Fibroblast of lung (primary cell): ENCODE data around the gene AMBN.

Experiments
- EZH2 ChIP-seq: IDR thresholded peaks from 2 replicates; pipeline ENCODE4 v1.5.1; 2012; ENCODE audit warnings: low read length, control low read depth, mild to moderate bottlenecking; ENCODE audit errors: missing control alignments
- TF ChIP-seq, protein P1 (sequence below), 2 donors: IDR thresholded peaks in 1 of 2; conservative IDR thresholded peaks in 1 of 2; 1 replicate in 1 of 2; 2 replicates in 1 of 2; pipeline ENCODE4 v1.5.1; 2011 to 2012; ENCODE audit warnings: low read length in 2 of 2, control low read depth in 1 of 2, inconsistent platforms in 1 of 2, low read depth in 1 of 2, mild to moderate bottlenecking in 1 of 2

DNA sequence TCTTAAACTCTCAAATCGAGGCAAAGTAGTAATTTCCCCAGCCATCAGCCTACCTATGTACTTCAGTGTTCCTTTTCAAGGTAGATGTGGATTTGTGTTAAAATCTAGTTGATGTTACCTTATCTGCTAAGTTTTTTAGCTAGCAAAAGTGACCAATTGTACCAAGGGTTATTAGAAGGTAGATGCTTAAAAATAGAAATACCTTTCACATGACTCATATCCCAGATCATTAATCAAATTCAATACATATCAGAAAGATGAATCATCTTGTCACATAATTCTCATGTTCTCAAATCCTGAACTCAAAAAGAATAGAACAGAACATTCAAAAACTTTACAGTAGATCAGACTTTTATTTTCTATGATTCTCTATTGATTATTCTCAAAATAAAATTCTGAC is 40.0 kb downstream of the AMBN start:
- TF ChIP-seq, protein P1, sequence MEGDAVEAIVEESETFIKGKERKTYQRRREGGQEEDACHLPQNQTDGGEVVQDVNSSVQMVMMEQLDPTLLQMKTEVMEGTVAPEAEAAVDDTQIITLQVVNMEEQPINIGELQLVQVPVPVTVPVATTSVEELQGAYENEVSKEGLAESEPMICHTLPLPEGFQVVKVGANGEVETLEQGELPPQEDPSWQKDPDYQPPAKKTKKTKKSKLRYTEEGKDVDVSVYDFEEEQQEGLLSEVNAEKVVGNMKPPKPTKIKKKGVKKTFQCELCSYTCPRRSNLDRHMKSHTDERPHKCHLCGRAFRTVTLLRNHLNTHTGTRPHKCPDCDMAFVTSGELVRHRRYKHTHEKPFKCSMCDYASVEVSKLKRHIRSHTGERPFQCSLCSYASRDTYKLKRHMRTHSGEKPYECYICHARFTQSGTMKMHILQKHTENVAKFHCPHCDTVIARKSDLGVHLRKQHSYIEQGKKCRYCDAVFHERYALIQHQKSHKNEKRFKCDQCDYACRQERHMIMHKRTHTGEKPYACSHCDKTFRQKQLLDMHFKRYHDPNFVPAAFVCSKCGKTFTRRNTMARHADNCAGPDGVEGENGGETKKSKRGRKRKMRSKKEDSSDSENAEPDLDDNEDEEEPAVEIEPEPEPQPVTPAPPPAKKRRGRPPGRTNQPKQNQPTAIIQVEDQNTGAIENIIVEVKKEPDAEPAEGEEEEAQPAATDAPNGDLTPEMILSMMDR (conservative IDR thresholded peaks at IDR 0.05 in 1 of 2, IDR thresholded peaks at IDR 0.05 in 1 of 2; ENCODE audit: low read depth in 1 of 2, low read length in 2 of 2): no peak
- no peak for TF ChIP-seq EZH2
